Measurements from ENCODE around the gene NAT16.
A peak's percentile ranks its signal among the peaks of the same experiment; 100 is the strongest.

NAT16 gene

DNA sequence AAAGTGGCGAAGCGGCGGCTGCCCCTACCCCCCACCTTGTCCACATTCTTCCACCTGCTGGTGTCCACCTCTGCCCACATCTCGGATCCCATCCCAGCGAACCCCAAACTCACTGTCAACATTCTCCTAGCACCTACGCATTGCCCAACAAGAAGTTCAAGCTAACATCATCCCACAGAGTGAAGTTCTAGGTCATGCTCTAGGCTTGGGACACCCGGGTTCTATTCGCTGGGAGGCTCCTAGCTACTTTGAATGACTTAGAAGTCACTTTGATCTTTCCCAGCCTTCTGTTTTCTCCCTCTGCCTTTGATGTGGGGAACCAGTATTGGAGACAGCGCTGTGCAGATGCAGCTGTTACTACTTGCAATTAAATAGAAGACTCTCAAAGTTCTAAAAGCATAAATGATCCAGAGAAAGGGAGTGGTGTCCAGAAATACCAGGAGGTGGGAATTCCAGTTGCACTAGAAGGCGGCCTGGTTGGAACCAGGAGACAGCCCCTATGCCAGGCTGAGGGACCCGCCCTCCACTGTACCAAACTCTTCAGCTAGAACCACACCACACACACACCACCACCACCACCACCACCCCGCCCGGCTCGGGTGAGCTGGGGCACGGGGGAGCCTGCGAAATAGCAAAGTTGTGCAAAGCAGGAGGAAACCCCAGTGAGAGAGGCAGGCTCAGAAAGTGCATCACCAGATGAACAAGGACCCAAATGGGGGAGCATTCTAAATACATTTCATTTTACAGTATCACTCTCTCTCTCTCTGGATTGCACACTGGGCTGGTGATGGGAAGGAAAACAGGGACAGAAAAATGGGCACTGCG, 9.3 kb downstream of the NAT16 start:
- DNase-seq, result peak; percentile 38

DNA sequence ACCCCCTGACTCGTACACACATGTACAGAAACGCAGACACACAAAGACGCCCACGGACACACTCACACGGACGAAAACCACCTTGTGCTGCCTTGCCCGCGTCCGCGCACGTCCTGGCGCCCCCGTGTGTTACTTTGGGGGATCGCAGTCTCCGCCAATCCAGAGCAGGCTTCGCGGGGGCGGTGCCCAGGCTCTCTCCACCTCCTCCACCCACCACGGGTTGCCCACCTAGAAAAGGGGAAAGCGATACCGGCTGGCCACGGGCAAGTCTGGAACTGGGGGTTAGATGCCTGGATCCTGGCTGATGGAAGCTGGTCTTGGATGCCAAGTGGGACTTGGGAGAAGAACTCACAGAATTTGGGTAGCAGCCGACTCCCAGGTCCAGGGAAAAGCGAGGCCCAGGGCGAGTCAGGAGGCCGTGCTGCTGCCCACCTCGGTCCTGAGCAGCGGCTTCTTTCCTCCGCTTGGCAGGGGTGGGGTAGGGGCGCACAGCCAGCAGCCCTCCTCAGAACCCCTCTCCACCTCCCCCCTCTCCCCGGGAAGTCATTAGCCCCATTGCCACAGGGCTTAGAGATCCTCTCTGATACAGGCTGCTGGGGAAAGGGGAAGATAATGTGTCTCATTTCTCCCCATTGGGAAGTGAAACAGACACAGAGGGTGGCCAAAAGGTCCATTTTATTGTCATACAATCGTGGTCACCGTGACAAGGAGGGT, 10.1 kb downstream of the NAT16 start:
- peak; percentile 87 for DNase-seq

GRCh38 chr7:101169110-101169837, 10.8 kb downstream of the NAT16 start:
- no peak for DNase-seq

- no peak for DNase-seq
Observed at GRCh38 chr7:101168412-101169049, 11.6 kb downstream of the NAT16 start.

DNA sequence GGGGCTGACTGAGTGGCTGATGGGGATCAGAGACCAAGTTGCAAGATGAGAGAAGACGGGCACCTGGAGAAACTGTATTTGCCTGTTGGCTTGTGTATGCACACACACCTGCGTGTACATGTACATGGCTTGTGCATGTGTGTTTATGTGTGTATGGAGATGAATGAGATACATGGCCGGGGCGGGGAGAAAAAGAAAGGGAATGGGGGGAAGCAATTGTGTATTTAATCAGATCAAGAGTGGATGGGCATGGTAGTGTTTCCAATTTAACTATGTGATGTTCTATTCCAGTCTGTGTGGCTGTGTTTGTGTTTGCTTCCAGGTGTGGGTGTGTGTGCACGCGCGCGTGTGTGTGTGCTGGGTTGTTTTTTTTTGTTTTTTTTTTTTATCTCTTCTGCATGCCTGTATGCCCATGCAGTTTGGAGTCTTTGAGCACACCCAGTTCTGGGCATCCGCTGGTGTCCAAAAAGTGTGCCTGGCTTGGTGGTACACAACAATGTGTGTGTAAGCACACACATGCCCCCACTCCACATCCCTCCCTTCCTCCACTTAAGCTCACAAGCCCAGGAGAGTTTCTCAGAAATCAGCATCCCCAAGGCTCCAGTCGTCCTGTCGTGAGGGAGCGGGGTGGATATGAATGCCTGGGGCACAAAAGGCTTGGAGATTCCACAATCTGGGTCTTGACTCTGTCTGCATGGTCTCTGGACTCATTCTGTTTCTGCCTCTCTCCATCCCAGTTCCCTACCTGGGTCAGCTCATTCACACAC, 12.3 kb downstream of the NAT16 start:
- no peak for DNase-seq

- DNase-seq, result no peak
Observed at GRCh38 chr7:101166909-101167644, 13.0 kb downstream of the NAT16 start.

- no peak for DNase-seq
Observed at GRCh38 chr7:101166648-101166908, 13.5 kb downstream of the NAT16 start.

GRCh38 chr7:101165958-101166647, 14.0 kb downstream of the NAT16 start:
- no peak for DNase-seq

DNA sequence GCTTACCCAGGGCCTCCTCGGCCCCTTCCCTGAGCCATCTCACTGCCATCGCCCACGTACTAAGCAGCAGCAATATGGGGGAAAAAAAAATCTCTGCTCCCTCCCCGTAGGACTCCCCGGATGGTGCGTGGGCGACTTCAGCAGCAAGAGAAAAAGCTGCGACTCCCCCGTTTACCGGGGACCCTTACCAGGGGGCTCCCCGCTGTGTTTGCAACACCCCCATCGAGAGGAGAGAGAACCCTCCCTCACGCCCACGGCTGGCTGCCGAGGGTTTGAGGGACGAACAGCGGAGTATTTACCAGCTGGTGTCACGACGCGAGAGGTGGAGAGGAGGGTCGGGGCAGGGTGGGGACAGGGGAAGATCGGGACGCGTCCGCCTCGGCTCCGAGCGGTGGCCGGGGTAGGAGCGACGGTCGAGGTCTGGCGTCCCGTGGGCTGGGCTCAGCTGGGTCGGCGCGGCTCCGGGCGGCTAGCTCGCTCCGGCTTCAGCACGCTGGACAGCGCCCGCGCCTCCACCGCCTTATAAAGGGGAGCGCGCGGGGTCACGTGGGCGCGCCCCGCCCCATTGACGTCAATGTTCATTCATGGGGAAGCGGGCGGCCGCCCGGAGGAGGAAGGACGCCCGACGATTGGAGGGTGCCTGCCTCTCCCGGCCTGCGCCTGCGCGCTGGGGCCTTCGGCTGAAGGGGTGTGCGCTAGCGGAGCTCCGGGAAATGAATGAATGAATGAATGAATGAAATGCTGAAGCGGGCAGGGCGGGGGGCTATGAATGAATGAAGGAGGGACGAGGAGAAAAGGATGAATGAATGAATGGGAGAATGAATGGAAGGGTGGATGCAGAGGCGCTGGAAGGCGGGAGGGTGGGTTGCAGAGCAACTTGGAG, 14.8 kb downstream of the NAT16 start, which contains the start of gene VGF:
Gene VGF, minus strand, starts transcription at position 495 of the 883 bp plus-strand sequence. CDS start 726 bp downstream, outside the sequence.
- DNase-seq, result peak; percentile 96

GRCh38 chr7:101164071-101164840, 15.8 kb downstream of the NAT16 start:
- DNase-seq, result peak; percentile 44

DNA sequence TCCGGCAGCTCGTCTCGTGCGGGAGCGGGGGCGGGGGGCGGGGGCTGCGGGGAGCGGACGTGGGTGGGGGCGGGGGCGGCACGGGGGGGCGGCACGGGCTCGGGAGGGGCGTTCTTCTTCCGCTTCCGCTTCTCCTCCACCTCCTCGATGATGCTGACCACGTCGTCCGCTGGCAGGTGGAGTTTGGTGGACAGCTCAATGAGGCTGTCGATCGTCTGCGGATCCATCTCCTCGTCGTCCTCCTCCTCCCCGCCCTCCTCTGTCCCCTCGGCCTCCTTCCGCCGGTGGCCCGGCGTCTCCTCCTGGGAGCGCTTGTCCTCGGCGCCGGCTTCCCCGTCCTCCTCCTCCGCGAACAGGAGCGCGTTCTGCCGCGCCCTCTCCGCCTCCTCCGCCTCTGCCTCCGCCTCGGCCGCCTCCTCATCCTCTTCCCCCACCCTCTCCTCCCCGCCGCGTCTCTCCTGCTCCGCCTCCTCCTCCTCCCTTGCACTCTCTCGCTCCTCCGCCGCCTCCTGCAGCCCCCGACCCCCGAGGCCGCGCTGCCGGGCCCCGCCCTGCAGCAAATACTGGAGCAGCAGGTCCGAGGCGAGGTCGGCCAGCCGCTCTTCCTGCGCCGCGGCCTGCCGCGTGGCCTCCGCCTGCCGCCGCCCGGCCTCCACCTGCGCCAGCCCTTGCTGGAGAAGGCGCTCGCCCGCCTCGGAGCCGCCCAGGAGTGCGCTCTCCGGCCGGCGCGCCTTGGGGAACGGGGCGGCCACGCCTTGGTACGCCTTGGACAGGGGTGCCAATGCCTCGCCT, 16.6 kb downstream of the NAT16 start:
- DNase-seq, result peak; percentile 46

GRCh38 chr7:101162551-101163278, 17.4 kb downstream of the NAT16 start:
- peak; percentile 30 for DNase-seq

GRCh38 chr7:101161692-101162471, 18.2 kb downstream of the NAT16 start:
- DNase-seq, result no peak

- DNase-seq, result no peak
Observed at GRCh38 chr7:101160910-101161309, 19.2 kb downstream of the NAT16 start.

GRCh38 chr7:101159696-101160674, 20.1 kb downstream of the NAT16 start:
- no peak for DNase-seq
